Superior temporal gyrus (tissue), 1 donor: ENCODE data around the gene NGFR.
A peak's percentile ranks its signal among the peaks of the same experiment; 100 is the strongest.

ENCODE experiments used
- DNase-seq: peaks from one replicate; pipeline ENCODE4 v3.0.0-alpha.2; 2016; ENCODE audit errors: extremely low spot score

The NGFR gene, protein sequence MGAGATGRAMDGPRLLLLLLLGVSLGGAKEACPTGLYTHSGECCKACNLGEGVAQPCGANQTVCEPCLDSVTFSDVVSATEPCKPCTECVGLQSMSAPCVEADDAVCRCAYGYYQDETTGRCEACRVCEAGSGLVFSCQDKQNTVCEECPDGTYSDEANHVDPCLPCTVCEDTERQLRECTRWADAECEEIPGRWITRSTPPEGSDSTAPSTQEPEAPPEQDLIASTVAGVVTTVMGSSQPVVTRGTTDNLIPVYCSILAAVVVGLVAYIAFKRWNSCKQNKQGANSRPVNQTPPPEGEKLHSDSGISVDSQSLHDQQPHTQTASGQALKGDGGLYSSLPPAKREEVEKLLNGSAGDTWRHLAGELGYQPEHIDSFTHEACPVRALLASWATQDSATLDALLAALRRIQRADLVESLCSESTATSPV

GRCh38 chr17:49494986-49495841 is at the start of gene NGFR:
Gene NGFR (plus strand): TSS chr17:49495293. CDS start chr17:49495418, 125 bp downstream.
- DNase-seq = peak; percentile 54

GRCh38 chr17:49445591-49445990 is 49.5 kb upstream of the NGFR start:
- DNase-seq = no peak

GRCh38 chr17:49447628-49448302 is 47.3 kb upstream of the NGFR start:
- no peak for DNase-seq

DNA sequence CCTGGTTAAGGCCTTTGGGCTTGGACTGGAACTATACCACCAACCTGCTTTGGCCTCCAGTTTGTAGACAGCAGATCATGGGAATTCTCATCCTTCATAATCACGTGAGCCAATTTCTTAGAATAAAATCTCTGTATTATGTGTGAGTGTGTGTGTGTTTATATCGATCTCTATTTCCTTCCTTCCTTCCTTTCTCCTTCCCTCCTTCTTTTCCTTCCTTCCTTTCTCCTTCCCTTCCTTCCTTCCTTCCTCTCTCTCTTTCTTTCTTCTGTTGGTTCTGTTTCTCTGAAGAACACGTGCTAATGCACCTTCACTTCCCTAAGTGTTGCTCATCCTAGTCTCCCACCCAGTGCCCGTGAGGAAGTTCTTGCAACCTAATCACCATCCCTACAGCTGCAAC is 44.9 kb upstream of the NGFR start:
- DNase-seq = no peak

DNA sequence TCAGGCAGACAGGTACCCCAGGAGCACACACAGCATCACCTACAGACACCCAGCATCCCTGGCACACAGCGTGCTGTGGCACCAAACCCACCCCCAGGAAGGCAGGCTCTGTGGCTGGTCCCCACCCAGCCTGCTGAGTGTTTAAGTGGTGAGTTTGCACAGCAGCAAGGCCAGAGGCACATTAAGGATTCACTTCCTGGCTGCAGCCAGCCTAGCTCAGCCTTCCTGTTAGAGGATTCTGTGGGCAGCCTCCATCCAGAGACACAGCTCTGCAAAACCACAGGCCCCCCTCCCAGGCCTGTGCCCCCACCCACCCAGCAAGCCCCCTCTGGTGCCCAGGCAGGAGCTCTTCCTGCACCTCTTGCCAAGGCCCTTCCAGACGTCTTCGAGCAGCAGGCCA is 44.4 kb upstream of the NGFR start:
- no peak for DNase-seq

DNA sequence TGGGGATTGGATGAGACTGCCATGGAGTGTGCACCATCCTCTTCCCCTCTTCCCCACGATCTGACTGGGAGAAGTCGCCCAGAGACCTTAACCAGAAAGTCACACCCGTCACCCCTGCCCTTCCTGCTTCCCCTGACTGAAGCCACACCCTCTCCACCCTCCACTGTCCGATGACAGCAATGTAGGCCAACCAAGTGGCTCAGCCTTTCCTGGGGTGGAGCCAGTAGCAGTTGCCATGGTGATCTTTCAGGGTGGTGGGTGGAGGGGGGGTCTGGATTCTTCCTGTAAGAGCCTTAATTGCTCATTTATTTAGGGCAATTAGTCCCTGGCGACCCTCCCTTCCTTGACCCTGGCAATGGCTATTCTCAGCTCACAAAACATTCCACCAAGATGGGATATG is 42.9 kb upstream of the NGFR start:
- no peak for DNase-seq

- no peak for DNase-seq
These were observed 42.4 kb upstream of the NGFR start for GRCh38 chr17:49452661-49453060.

DNA sequence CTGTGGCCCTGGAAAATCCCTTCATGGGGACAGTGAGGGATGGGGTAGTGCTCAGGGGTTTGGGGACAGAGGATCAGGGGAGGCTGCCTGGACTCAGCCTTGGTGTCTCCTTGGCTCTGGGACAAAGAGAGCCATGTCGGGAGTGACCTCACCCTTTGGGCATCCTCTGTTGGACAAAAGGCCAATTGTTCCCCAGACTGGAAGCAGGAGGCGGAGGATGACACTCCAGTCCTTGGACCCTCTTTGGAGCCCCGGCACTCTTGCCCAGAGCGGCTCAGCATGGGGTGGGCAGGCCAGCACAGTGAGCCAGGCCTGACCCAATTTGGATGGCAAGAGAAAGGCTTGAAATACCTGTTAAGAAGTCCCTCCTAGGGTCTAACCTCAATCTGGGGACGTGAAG is 41.0 kb upstream of the NGFR start:
- DNase-seq = peak; percentile 82

- no peak for DNase-seq
These were observed 39.7 kb upstream of the NGFR start for GRCh38 chr17:49455272-49455861.

- no peak for DNase-seq
These were observed 38.7 kb upstream of the NGFR start for GRCh38 chr17:49456183-49456965.

- no peak for DNase-seq
These were observed 37.2 kb upstream of the NGFR start for GRCh38 chr17:49457564-49458535.

GRCh38 chr17:49459401-49459984 is 35.6 kb upstream of the NGFR start:
- no peak for DNase-seq

DNA sequence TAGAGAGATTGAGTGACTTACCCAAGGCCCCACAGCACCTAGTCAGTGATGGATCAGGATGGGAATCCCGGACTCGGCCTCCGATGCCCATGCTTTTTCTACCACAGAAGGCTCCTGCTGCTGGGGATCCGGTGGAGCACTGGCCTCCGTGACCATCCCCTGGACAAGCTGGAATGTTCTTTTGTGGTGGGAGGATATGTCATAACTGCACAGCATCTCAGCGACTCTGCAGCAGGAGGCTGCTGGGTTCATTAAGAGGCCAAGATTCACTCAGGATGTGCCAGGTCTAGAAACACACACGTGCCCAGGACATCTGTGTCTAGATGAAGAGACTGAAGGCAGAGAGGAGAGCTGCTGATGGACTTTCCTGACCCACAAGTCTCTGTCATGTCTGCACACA is 34.7 kb upstream of the NGFR start:
- no peak for DNase-seq

DNA sequence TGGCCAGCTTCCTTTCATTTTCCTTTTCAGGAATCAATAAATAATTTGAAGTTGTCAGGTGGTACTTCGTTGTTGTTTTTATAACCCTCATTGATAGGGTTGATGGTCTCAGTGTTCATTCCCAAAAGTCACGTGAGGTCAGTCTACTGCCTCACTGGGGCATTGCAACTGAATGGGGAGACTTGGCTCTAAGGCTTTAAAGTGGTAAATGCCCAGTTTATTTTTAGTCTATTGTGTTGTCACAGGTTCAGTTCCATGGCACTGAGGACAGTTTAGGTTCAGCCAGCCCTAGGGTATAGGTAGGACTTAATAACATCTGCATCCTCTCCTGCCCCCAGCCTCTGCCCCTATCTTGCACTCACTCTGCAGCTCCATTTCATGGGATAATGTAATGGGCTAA is 33.5 kb upstream of the NGFR start:
- DNase-seq = no peak

GRCh38 chr17:49464049-49464448 is 31.0 kb upstream of the NGFR start:
- no peak for DNase-seq

- DNase-seq = no peak
These were observed 29.7 kb upstream of the NGFR start for GRCh38 chr17:49465331-49465903.

GRCh38 chr17:49466436-49466835 is 28.7 kb upstream of the NGFR start:
- no peak for DNase-seq

GRCh38 chr17:49467175-49467574 is 27.9 kb upstream of the NGFR start:
- no peak for DNase-seq

DNA sequence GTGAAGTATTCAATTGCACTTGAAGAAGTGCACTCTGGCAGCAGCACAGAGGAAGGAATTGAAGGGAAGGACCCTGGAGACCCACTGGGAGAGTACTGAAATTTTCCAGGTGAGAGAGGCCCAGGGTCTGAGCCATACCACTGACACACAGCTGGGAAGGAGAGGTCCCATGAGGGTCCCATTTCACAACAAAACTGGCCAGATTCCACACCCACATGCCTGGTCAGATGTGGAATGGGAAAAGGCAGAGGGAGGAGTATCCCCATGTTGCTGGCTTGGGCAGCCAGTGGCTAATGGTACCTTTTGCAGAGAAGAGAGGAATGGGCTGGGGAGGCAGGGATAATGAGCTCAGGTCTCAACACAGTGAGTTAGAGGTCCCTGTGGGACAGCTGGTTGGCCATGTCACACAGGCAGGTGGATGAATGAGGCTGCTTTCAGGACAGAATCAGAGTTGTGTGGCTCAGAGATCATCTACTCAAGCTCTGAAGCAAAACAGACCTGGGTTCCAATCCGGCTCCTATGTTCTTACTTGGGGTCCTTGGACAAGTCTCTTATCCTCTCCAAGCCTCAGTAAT is 26.2 kb upstream of the NGFR start:
- DNase-seq = no peak
